Type B pancreatic cell (in vitro differentiated cells): ENCODE results near the gene COL9A1. TPM values are rescaled to one million over a fixed set of nuclear protein-coding genes. Genes with fewer than 3 reads are reported as not detected.
"Not testable (repeated sequence)": the region's sequence is repeated elsewhere in the genome, so short reads cannot be mapped to it uniquely, and the experiment has no call there.

ENCODE experiments used
- DNase-seq: peaks from one replicate; pipeline ENCODE4 v3.0.0; 2021; ENCODE audit warnings: mixed read lengths; ENCODE audit not compliant: unreplicated experiment; ENCODE audit errors: extremely low spot score
- H3K27ac Mint-ChIP-seq: 2 replicates; pipeline ENCODE4 v1.8.0; 2021; ENCODE audit warnings: mild to moderate bottlenecking, mixed read lengths
- H3K27me3 Mint-ChIP-seq: 2 replicates; pipeline ENCODE4 v1.8.0; 2021; ENCODE audit warnings: mixed read lengths
- H3K36me3 Mint-ChIP-seq: 2 replicates; pipeline ENCODE4 v1.8.0; 2021; ENCODE audit warnings: mixed read lengths
- H3K4me1 Mint-ChIP-seq: one replicate; pipeline ENCODE4 v1.8.0; 2021; ENCODE audit warnings: mixed read lengths; ENCODE audit not compliant: unreplicated experiment
- H3K4me3 Mint-ChIP-seq: 2 replicates; pipeline ENCODE4 v1.8.0; 2021; ENCODE audit warnings: mild to moderate bottlenecking, mixed read lengths
- H3K9me3 Mint-ChIP-seq: 2 replicates; pipeline ENCODE4 v1.8.0; 2021; ENCODE audit warnings: mixed read lengths
- total RNA-seq: library from RNA; stranded (reverse); gene quantifications from 2 replicates; pipeline ENCODE4 v1.2.1, GENCODE V29; 2021; ENCODE audit warnings: low replicate concordance
- TF ChIP-seq, protein P1 (sequence below): fragments of 200-600 bp; sonication (generic); conservative IDR thresholded peaks from 2 replicates; pipeline ENCODE4 v1.5.0; 2021; ENCODE audit warnings: antibody characterized with exemption, mild to moderate bottlenecking

COL9A1 gene
- total RNA-seq, 1 donor from 2014 or later = 16.9 TPM

DNA sequence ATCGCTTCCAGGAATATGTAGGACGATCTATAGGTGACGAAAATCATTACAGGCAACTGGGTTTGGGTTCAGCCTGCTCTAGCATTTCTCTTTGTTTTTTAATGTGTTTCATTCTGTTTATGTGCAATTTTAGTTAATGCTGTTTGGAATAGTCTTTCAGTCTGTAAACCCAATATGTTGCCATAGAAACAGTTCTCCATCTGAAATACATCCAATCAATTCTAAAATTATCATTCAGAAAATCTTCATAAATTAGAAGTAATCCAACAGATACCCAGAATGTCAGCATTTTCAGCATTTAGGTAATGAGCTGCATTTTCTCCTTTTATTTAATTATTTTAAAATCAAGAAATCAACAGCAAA is 34.8 kb upstream of the COL9A1 start:
- peaks cover 7% of the 10 kb centered on the region for H3K9me3 Mint-ChIP-seq
- no peak overlapping the region for H3K4me3 Mint-ChIP-seq
- DNase-seq = no peak
- no peaks in the 10 kb centered on the region for H3K4me1 Mint-ChIP-seq
- H3K36me3 Mint-ChIP-seq = no peaks in the 10 kb centered on the region
- H3K27ac Mint-ChIP-seq = no peak overlapping the region
- peaks cover 16% of the 10 kb centered on the region for H3K27me3 Mint-ChIP-seq
- TF ChIP-seq, protein P1, sequence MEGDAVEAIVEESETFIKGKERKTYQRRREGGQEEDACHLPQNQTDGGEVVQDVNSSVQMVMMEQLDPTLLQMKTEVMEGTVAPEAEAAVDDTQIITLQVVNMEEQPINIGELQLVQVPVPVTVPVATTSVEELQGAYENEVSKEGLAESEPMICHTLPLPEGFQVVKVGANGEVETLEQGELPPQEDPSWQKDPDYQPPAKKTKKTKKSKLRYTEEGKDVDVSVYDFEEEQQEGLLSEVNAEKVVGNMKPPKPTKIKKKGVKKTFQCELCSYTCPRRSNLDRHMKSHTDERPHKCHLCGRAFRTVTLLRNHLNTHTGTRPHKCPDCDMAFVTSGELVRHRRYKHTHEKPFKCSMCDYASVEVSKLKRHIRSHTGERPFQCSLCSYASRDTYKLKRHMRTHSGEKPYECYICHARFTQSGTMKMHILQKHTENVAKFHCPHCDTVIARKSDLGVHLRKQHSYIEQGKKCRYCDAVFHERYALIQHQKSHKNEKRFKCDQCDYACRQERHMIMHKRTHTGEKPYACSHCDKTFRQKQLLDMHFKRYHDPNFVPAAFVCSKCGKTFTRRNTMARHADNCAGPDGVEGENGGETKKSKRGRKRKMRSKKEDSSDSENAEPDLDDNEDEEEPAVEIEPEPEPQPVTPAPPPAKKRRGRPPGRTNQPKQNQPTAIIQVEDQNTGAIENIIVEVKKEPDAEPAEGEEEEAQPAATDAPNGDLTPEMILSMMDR = no peak

DNA sequence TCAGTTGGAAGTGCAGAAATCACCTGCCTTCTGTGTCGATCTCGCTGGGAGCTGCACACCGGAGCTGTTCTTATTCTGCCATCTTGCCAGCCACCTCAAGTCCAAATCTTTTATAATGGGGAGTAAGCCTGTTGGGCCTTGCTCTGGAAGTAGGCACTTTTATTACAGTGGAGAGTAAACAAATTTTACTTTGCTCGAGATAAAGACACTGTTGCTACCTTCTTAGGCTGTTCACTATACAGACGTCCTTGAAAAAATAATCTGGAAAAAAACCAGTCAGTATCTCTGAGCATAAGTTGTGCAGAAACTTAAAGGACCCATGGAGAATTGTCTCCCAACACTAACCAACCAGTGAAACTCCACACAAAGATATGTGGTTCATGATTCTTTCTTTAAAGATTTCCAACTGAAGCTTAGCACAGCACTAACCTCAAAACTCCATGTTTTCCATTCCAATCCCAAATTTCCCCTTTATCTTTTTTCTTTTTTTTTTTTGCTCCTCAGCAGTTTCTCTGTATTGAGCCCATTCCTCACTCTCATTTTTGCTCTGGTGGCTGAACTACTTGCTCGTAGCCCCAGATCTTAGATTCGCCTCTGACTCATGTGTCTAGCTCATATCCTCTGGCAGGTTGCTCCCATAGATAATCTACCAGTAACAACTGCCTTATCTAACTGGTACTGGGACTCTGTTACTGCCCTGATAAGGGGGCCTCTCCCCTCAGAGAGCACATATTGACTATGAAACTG is 34.3 kb upstream of the COL9A1 start:
- H3K27me3 Mint-ChIP-seq = peaks cover 15% of the 10 kb centered on the region
- no peaks in the 10 kb centered on the region for H3K4me1 Mint-ChIP-seq
- H3K4me3 Mint-ChIP-seq = no peak overlapping the region
- TF ChIP-seq, protein P1 = no peak
- no peak for DNase-seq
- H3K9me3 Mint-ChIP-seq = peaks cover 7% of the 10 kb centered on the region
- no peaks in the 10 kb centered on the region for H3K36me3 Mint-ChIP-seq
- H3K27ac Mint-ChIP-seq = no peak overlapping the region

DNA sequence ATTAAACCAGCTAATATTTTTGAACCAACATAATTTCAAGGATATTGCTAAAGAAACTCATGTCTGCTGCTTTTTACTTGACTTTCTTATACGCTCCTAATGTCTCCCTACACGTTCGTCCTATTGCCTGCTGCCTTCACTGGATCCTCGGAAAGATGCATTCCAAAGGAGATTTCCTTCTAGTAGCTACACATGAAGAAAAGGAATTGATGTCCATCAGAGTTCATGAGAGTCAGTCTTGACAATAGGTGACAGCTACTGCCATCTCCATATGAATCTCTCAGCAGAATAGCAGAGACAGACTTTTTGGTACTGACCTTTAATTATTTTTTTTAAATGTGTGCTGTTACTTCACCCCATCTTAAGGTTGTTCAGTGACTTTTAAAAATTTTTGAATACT is 24.2 kb upstream of the COL9A1 start:
- Mint-ChIP-seq H3K9me3 (no peaks in the 10 kb centered on the region), H3K27me3 (no peaks in the 10 kb centered on the region)

DNA sequence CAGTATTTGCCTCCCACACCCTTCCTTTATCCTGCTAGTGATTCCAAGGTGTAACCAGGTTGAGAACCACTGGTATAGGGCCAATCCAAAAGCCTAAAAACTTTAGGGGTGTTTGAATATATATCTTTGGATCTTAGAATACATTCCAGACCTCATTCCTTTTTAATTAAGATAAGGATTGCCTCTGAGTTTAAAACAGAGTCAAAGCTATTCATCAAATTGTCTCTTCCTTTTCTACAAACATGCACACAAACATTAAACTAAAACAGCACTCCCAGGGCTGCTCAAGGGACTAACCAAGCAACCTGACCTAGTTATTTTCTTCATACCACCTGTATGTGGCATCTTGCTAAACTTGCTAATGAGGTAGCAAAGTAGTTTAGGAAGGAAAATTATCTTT is 22.1 kb upstream of the COL9A1 start:
- no peaks in the 10 kb centered on the region for H3K36me3 Mint-ChIP-seq

More for the DNA sequence above, 24.2 kb upstream of the COL9A1 start:
- no peaks in the 10 kb centered on the region for H3K36me3 Mint-ChIP-seq
- H3K27ac Mint-ChIP-seq = no peak overlapping the region
- no peak for DNase-seq
- TF ChIP-seq, protein P1 = no peak
- no peak overlapping the region for H3K4me3 Mint-ChIP-seq
- no peaks in the 10 kb centered on the region for H3K4me1 Mint-ChIP-seq

DNA sequence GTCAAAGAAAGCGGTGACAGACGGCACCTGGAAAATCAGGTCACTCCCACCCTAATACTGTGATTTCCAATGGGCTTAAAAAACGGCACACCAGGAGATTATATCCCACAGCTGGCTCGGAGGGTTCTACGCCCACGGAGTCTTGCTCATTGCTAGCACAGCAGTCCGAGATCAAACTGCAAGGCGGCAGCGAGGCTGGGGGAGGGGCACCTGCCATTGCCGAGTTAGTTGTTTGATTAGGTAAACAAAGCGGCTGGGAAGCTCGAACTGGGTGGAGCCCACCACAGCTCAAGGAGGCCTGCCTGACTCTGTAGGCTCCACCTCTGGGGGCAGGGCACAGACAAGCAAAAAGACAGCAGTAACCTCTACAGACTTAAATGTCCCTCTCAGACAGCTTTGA is 14.9 kb upstream of the COL9A1 start:
- H3K9me3 Mint-ChIP-seq, H3K36me3 Mint-ChIP-seq, H3K4me1 Mint-ChIP-seq, H3K27me3 Mint-ChIP-seq, DNase-seq, H3K27ac Mint-ChIP-seq, H3K4me3 Mint-ChIP-seq: not testable (repeated sequence)

More for the DNA sequence above, 22.1 kb upstream of the COL9A1 start:
- no peak for DNase-seq
- no peaks in the 10 kb centered on the region for H3K4me1 Mint-ChIP-seq
- no peak overlapping the region for H3K4me3 Mint-ChIP-seq
- TF ChIP-seq, protein P1 = no peak
- no peak overlapping the region for H3K27ac Mint-ChIP-seq
- H3K9me3 Mint-ChIP-seq = no peaks in the 10 kb centered on the region
- H3K27me3 Mint-ChIP-seq = no peaks in the 10 kb centered on the region

DNA sequence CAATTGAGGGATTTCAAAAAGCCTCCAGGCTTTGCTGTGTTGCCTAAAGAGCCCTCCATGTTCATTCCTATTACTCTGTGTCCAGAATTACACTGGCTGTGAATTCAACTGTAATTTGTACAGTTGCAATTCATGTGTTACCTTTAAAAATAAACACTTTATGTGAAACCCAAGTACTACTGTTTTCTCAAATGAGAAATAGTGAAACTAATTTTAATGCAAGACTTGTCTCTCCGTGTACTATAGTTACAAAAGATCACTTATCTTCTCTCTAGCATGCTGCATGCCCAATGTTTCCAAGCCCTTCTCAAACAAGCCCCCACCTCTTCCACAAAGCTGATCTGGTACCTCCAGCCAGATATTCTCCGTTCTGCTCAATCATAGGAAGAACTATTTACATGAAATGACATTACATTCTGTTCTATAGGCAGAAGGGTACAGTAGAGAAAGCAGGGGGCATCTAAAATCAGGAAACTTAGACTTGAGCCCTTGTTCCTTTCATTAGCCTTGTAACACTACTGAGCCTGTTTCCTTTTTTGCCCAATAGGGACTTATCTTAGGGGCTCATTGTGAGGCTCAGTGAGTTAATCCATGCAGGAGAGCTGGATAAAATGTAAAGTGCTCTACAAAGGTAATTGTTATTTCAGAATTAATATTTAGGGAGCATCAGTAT is 12.3 kb upstream of the COL9A1 start:
- TF ChIP-seq, protein P1 = no peak
- no peaks in the 10 kb centered on the region for H3K9me3 Mint-ChIP-seq
- no peak overlapping the region for H3K4me3 Mint-ChIP-seq
- DNase-seq = no peak
- H3K36me3 Mint-ChIP-seq = no peaks in the 10 kb centered on the region
- H3K27me3 Mint-ChIP-seq = peaks cover 9% of the 10 kb centered on the region
- H3K4me1 Mint-ChIP-seq = peaks cover 5% of the 10 kb centered on the region
- H3K27ac Mint-ChIP-seq = no peak overlapping the region
